ENCODE results near the gene LAPTM4A. TPM values are rescaled to one million over a fixed set of nuclear protein-coding genes. Genes with fewer than 3 reads are reported as not detected.

Gene LAPTM4A
- total and polyA plus RNA-seq, 10 donors, result 54.9 to 158 (median 113) TPM

DNA sequence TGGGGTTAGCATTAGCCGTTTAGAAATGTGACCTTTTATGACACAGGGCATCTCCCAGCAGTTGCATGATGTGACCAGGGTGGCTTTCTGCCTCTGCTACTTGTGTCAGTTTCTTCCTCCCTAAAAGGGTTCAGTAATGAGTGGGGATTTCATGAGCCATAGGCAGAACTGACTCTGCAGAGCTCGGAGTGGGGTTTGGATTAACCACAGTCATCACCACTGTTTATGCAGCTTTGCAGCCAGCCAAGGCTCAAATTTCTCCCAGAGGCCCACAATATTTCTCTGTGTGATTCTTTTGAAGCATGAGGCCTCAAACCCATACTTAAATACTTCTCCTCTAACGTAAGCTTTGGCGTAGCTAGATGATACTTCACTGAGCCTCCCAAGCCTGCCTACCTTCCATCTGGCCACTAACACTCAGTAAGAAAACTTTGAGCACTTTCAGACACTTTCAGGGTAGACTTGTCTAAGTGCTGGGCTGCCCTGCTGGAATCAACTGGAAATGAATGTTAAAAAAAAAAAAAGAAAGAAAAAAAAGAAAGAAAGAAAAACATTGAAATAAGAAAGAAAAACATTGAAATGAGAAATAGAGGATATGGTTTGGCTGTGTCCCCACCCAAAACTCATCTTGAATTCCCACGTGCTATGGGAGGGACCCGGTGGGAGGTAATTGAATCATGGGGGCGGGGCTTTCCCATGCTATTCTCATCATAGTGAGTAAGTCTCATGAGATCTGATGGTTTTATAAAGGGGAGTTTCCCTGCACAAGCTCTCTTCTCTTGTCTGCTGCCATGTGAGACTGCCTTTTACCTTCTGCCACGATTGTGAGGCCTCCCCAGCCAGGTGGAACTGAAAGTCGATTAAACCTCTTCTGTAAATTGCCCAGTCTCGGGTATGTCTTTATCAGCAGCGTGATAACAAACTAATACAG, 11.5 kb upstream of the LAPTM4A start:
- intact Hi-C loops (cut with DNase I; ENCODE audit: low total_unique reads), result no loop called here
- Histone ChIP-seq H3K4me3 (no peak overlapping the region), H3K9me3 (no peaks in the 10 kb centered on the region), H3K36me3 (no peaks in the 10 kb centered on the region), H3K27me3 (replicated peaks in 1 of 7) (no peaks in the 10 kb centered on the region), H3K4me1 (no peaks in the 10 kb centered on the region), H3K27ac (no peak overlapping the region)
- no peak for DNase-seq
- TF ChIP-seq POLR2A (IDR thresholded peaks at IDR 0.05), result no peak
- TF ChIP-seq POLR2AphosphoS5 (IDR thresholded peaks at IDR 0.05), result no peak
- TF ChIP-seq CTCF (IDR thresholded peaks at IDR 0.05 in 8 of 11, conservative IDR thresholded peaks at IDR 0.05 in 3 of 11), result no peak
- 69 to 86% (median 83%) methylated on average over 11 of the region's 11 CpGs for WGBS, 5 donors

GRCh38 chr2:20061940-20062339, 10.5 kb upstream of the LAPTM4A start:
- no peak for DNase-seq
- 94 to 98% (median 97%) methylated on average over 5 of the region's 5 CpGs for WGBS, 5 donors
- Histone ChIP-seq H3K36me3 (no peaks in the 10 kb centered on the region), H3K4me3 (no peak overlapping the region), H3K27me3 (replicated peaks in 1 of 7) (no peaks in the 10 kb centered on the region), H3K27ac (no peak overlapping the region), H3K9me3 (no peaks in the 10 kb centered on the region), H3K4me1 (no peaks in the 10 kb centered on the region)
- intact Hi-C loops (cut with DNase I; ENCODE audit: low total_unique reads), result no loop called here
- TF ChIP-seq POLR2AphosphoS5 (IDR thresholded peaks at IDR 0.05) (no peak), CTCF (IDR thresholded peaks at IDR 0.05 in 8 of 11, conservative IDR thresholded peaks at IDR 0.05 in 3 of 11) (no peak), POLR2A (IDR thresholded peaks at IDR 0.05) (no peak)

DNA sequence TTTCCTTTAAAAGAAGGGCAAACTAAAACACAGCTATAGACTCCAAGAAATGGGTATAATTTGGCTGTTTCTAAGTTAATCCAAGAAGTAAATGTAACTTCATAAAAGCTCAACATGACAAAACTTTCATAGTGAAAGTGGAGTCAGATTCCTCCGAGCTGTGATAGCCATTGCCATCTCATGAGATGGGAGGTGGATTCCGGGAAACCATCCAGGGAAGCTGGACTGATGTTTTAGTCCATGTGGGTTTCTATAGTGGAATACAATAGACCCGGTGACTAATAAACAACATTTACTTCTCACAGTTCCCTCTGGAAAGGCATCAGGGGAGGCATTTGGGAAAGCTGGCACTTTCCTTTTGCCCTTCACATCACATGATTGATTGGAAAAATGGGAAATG, 10.0 kb upstream of the LAPTM4A start:
- Histone ChIP-seq H3K36me3 (no peaks in the 10 kb centered on the region), H3K27ac (no peak overlapping the region), H3K4me1 (no peaks in the 10 kb centered on the region), H3K9me3 (no peaks in the 10 kb centered on the region), H3K27me3 (replicated peaks in 1 of 7) (no peaks in the 10 kb centered on the region), H3K4me3 (no peak overlapping the region)
- no peak for DNase-seq
- intact Hi-C loops (cut with DNase I; ENCODE audit: low total_unique reads), result no loop called here
- TF ChIP-seq CTCF (IDR thresholded peaks at IDR 0.05 in 8 of 11, conservative IDR thresholded peaks at IDR 0.05 in 3 of 11) (no peak), POLR2AphosphoS5 (IDR thresholded peaks at IDR 0.05) (no peak), POLR2A (IDR thresholded peaks at IDR 0.05) (no peak)
- 83 to 95% (median 86%) methylated on average over 3 of the region's 3 CpGs for WGBS, 5 donors

DNA sequence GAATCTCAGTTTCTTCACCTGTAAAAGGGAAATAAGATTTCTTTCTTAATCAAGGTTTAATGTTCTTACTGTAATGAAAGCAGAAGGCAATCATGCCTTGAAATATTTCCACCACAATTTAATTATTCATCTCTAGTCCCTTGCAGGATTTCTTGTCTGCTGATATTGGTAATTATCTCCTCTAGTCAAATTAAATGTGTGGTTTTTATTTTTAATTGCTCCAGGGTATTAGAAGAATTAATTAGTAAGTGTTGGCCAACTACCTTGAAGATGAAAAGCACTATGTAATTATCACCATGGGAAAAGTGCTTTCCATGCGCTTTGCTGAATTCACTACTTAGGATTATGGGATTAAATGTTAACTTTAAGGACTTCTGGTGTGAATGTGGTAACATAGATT, 8.7 kb upstream of the LAPTM4A start:
- Histone ChIP-seq H3K27ac (no peak overlapping the region), H3K27me3 (replicated peaks in 1 of 7) (peaks cover 0 to 9% (median 0%) of the 10 kb centered on the region in 7 donors), H3K4me3 (no peak overlapping the region), H3K9me3 (no peaks in the 10 kb centered on the region), H3K4me1 (no peaks in the 10 kb centered on the region), H3K36me3 (no peaks in the 10 kb centered on the region)
- intact Hi-C loops (cut with DNase I; ENCODE audit: low total_unique reads), result no loop called here
- 95 to 100% (median 96%) methylated on average over 1 of the region's 1 CpG for WGBS, 5 donors
- no peak for TF ChIP-seq POLR2AphosphoS5 (IDR thresholded peaks at IDR 0.05)
- no peak for TF ChIP-seq POLR2A (IDR thresholded peaks at IDR 0.05)
- TF ChIP-seq CTCF (IDR thresholded peaks at IDR 0.05 in 8 of 11, conservative IDR thresholded peaks at IDR 0.05 in 3 of 11), result no peak
- no peak for DNase-seq

All from spleen (tissue), 11 donors.